Left lung (tissue), 10 donors: ENCODE measurements around the gene DOCK3. TPM values are rescaled to one million over a fixed set of nuclear protein-coding genes. Genes with fewer than 3 reads are reported as not detected.
"Not testable (repeated sequence)": the region's sequence is repeated elsewhere in the genome, so short reads cannot be mapped to it uniquely, and the experiment has no call there.

Source experiments
- ATAC-seq: fragments of 200-7000 bp; cut with Tn5 transposase; one replicate; pipeline ENCODE4 v1.9.1; 2020; ENCODE audit warnings: moderate library complexity
- DNase-seq, 4 donors: peaks; one replicate each; pipeline ENCODE4 v3.0.0-alpha.2; 2013 to 2020
- H3K27ac ChIP-seq, 2 donors: fragments of 200-600 bp; sonication (generic) in 1 of 2; one replicate each; pipeline versions ENCODE4 v1.5.0 to v1.8.0; 2020 to 2021
- H3K27me3 ChIP-seq, 2 donors: fragments of 200-600 bp; sonication (generic) in 1 of 2; one replicate each; pipeline versions ENCODE4 v1.5.0 to v1.8.0; 2020 to 2021
- H3K36me3 ChIP-seq, 2 donors: fragments of 200-600 bp; sonication (generic) in 1 of 2; one replicate each; pipeline versions ENCODE4 v1.5.0 to v1.8.0; 2020 to 2021
- H3K4me1 ChIP-seq, 2 donors: fragments of 200-600 bp; one replicate each; pipeline ENCODE4 v1.8.0; 2021
- H3K4me3 ChIP-seq, 2 donors: fragments of 200-600 bp; sonication (generic) in 1 of 2; one replicate each; pipeline versions ENCODE4 v1.5.0 to v1.8.0; 2020 to 2021; ENCODE audit warnings: mild to moderate bottlenecking in 1 of 2
- H3K9me3 ChIP-seq, 2 donors: fragments of 200-600 bp; sonication (generic) in 1 of 2; one replicate each; pipeline versions ENCODE4 v1.5.0 to v1.8.0; 2020 to 2021
- intact Hi-C, 2 donors: fragments of 100-400 bp; cut with DNase I; formaldehyde crosslinking; loops; one replicate each; pipeline versions ENCODE4 v1.11.2 to v1.14.2; 2022
- polyA plus RNA-seq, 6 donors: library from polyadenylated mRNA; unstranded; fragments of 120-200 nt; gene quantifications; one replicate each; pipeline ENCODE4 v1.2.1, GENCODE V29; 2013; ENCODE audit not compliant: insufficient read length in 6 of 6
- total RNA-seq, 2 donors: library from RNA; stranded (reverse); fragmentation: NEBNext Ultra II Directional; extraction: Animal tissue kit (Norgen Biotek cat#: 25700); gene quantifications; one replicate each; pipeline ENCODE4 v1.2.1, GENCODE V29; 2021
- TF ChIP-seq, protein P1 (sequence below), 2 donors: fragments of 200-600 bp; sonication (generic) in 1 of 2; IDR thresholded peaks; one replicate each; pipeline versions ENCODE4 v1.5.0 to v1.8.0; 2021; ENCODE audit warnings: antibody characterized with exemption in 2 of 2
- donor health status: DM: no; HTN: yes; CAD: no.
- donor health status: DM: no; HTN: no; CAD: no.

The DOCK3 gene
- total and polyA plus RNA-seq, 8 donors, result 0.34 to 2.2 (median 1.8) TPM

DNA sequence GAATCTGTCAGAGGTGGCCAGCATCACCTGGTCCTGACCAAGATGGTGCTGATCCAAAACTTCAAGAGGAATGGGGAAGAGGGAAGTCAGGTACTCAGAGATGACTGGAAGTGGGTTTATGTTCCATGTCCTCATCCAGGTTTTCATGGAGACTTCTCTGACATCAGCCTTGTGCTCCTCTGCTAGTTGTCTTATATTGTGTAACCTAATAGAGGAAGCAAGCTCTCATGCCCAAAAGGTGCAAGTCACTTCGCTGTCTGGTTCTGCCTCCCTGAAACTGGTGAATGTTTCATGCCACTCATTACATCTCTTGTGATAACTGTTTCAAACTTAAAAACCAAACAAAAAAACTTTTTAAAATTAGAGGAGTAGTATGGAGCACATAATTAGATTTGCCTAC lies 583.1 kb downstream of the DOCK3 start:
- no peak for ATAC-seq

DNA sequence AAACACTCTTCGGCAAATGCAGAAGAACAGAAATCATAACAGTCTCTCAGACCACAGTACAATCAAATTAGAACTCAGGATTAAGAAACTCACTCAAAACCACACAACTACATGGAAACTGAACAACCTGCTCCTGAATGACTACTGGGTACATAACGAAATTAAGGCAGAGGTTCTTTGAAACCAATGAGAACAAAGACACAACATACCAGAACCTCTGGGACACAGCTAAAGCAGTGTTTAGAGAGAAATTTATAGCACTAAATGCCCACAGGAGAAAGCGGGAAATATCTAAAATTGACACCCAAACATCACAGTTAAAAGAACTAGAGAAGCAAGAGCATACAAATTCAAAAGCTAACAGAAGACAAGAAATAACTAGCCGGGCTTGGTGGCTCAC lies 589.4 kb downstream of the DOCK3 start:
- H3K9me3 ChIP-seq, H3K27ac ChIP-seq, H3K27me3 ChIP-seq, DNase-seq, H3K36me3 ChIP-seq, ATAC-seq, intact Hi-C loops, H3K4me3 ChIP-seq, H3K4me1 ChIP-seq: not testable (repeated sequence)

More for the DNA sequence above, 583.1 kb downstream of the DOCK3 start:
- no peak for DNase-seq
- no peak overlapping the region for H3K27ac ChIP-seq
- intact Hi-C loops, result no loop called here
- peaks cover 0 to 7% of the 10 kb centered on the region in 2 donors for H3K27me3 ChIP-seq
- no peaks in the 10 kb centered on the region for H3K9me3 ChIP-seq
- TF ChIP-seq, protein P1, sequence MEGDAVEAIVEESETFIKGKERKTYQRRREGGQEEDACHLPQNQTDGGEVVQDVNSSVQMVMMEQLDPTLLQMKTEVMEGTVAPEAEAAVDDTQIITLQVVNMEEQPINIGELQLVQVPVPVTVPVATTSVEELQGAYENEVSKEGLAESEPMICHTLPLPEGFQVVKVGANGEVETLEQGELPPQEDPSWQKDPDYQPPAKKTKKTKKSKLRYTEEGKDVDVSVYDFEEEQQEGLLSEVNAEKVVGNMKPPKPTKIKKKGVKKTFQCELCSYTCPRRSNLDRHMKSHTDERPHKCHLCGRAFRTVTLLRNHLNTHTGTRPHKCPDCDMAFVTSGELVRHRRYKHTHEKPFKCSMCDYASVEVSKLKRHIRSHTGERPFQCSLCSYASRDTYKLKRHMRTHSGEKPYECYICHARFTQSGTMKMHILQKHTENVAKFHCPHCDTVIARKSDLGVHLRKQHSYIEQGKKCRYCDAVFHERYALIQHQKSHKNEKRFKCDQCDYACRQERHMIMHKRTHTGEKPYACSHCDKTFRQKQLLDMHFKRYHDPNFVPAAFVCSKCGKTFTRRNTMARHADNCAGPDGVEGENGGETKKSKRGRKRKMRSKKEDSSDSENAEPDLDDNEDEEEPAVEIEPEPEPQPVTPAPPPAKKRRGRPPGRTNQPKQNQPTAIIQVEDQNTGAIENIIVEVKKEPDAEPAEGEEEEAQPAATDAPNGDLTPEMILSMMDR (IDR thresholded peaks at IDR 0.05), result no peak
- no peaks in the 10 kb centered on the region for H3K4me1 ChIP-seq
- no peaks in the 10 kb centered on the region for H3K36me3 ChIP-seq
- no peak overlapping the region for H3K4me3 ChIP-seq

DNA sequence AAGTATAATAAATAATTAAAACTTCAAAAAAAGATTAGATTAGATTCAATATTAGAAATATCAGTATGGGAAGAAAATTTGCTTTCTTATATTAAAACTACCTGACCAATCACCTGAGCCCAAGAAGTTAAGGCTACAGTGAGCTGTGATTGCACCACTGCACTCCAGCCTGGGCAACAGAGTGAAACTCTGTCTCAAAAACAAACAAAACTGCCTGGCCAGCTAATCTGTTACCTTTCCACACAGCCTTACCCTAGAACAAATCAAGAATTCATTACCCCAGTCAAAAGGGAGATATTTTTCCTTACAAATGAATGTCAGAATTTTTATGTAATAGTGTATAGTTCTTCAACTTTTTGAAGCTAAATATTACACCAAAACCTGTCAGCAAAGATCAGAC lies 593.4 kb downstream of the DOCK3 start:
- H3K4me3 ChIP-seq, result no peak overlapping the region
- no peak for ATAC-seq
- TF ChIP-seq, protein P1 (IDR thresholded peaks at IDR 0.05), result no peak
- intact Hi-C loops, result no loop called here
- DNase-seq, result no peak
- H3K27me3 ChIP-seq, result no peaks in the 10 kb centered on the region
- peaks cover 0 to 9% of the 10 kb centered on the region in 2 donors for H3K9me3 ChIP-seq
- no peaks in the 10 kb centered on the region for H3K4me1 ChIP-seq
- H3K36me3 ChIP-seq, result no peaks in the 10 kb centered on the region
- no peak overlapping the region for H3K27ac ChIP-seq

DNA sequence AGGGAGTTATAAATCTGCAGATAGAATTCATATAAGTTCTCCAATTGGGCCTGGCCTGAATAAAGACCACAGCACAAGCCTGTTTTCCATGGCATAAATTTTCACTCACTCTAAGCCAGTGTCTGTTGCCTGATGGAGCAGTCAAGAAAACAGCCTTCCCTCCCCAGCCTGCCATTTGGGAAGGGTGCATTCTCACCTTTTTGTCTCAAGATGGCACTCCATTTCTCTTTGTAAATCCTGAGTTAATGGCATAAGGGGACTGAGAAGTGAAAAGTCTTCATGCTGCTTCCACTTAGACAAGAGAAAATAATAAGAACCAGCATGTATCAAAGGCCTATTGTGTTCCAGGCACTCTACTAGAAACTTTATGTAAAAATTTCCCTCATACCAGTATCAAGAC lies 594.7 kb downstream of the DOCK3 start:
- H3K27me3 ChIP-seq, result no peaks in the 10 kb centered on the region
- intact Hi-C loops, result no loop called here
- ATAC-seq (no peak), DNase-seq (no peak)
- H3K4me1 ChIP-seq, result no peaks in the 10 kb centered on the region
- H3K4me3 ChIP-seq, result no peak overlapping the region
- H3K9me3 ChIP-seq, result peaks cover 0 to 9% of the 10 kb centered on the region in 2 donors
- TF ChIP-seq, protein P1 (IDR thresholded peaks at IDR 0.05), result no peak
- H3K27ac ChIP-seq, result no peak overlapping the region
- no peaks in the 10 kb centered on the region for H3K36me3 ChIP-seq

DNA sequence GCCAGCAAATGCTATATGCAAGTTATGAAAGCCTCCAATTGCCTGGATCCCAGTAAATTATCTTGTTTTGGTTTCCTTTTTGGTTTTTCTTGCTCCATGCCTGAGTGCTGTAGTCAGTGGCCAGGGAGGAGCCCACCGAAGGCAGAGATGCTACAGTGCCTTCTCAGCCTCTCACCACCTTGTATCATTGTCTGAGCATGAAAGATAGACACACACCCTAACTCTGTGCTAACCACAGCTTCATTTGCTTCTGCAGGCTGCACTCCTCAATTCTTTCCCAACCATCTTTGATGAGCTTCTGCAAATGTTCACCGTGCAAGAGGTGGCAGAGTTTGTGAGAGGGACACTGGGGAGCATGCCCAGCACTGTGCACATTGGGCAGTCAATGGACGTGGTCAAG lies 595.8 kb downstream of the DOCK3 start:
- H3K27ac ChIP-seq, result no peak overlapping the region
- H3K36me3 ChIP-seq, result no peaks in the 10 kb centered on the region
- H3K4me1 ChIP-seq, result no peaks in the 10 kb centered on the region
- TF ChIP-seq, protein P1 (IDR thresholded peaks at IDR 0.05), result no peak
- H3K4me3 ChIP-seq, result no peak overlapping the region
- no peak for ATAC-seq
- no peak for DNase-seq
- peaks cover 0 to 6% of the 10 kb centered on the region in 2 donors for H3K27me3 ChIP-seq
- H3K9me3 ChIP-seq, result peaks cover 0 to 8% of the 10 kb centered on the region in 2 donors
- intact Hi-C loops, result no loop called here

DNA sequence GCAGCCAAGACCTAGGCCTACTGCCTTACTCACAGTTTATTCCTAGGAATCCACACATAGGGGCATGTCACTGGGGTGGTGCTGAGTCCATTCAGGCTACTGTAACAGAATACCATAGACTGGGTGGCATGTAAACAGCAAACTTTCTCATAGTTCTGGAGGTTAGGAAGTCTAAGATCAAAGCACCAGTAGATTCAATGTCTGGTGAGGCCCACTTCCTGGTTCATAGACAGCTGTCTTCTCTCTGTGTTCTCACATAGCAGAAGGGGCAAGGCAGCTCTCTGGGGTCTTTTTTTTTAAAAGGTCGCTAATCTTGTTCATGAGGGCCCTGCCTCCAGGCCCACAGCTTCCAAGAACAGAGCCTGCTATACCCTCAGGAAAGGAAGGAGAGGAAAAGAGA lies 596.4 kb downstream of the DOCK3 start:
- Histone ChIP-seq H3K27ac (no peak overlapping the region), H3K4me3 (no peak overlapping the region), H3K36me3 (no peaks in the 10 kb centered on the region), H3K27me3 (peaks cover 0 to 10% of the 10 kb centered on the region in 2 donors), H3K4me1 (no peaks in the 10 kb centered on the region), H3K9me3 (peaks cover 0 to 2% of the 10 kb centered on the region in 2 donors)
- DNase-seq (no peak), ATAC-seq (no peak)
- intact Hi-C loops, result no loop called here
- TF ChIP-seq, protein P1 (IDR thresholded peaks at IDR 0.05), result no peak
